ENCODE results near the gene PDE11A.

PDE11A gene

GRCh38 chr2:177599139-177599688, 473.4 kb downstream of the PDE11A start:
- no peak for DNase-seq (ENCODE audit: low read depth in 2 of 2)

DNA sequence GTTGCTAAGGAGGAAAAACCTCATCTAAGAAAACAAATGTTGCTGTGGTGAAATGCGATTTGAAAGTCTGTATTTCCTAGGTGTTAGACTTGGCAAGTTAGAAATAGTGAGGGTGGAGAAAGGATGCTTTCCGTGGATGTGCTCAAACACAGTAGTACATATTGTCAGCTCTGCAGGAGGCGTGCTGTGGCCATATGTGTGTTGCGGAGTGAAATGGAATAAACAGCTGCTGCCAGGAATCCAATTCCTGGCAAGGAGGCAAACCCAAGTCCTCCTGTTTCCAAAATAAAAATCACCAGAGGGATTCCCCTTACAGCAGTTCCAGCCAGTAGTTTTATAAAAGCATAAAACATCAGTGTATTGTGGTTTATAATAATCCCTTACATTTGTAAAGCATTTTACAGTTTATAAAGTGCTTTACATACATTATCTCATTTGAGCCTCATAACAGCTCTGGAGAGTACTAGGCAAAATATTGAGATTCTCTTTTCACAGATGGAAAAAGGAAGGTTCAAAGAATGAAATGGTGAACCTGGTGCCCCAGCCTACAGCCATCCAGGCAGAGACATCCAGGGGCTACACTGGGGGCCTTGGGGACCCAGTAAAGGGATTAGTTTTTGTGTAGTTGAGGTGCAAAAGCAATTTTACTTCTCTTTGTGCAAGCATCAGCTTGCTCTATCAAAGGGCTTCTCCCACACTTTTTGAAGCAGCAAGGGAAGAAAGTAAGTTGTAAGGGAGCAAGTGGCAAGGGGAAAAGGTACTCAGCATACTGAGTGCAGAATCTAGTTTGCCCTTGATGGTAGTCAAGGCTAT, 474.0 kb downstream of the PDE11A start:
- DNase-seq (ENCODE audit: low read depth in 2 of 2) = no peak

GRCh38 chr2:177597759-177598158, 474.8 kb downstream of the PDE11A start:
- DNase-seq (ENCODE audit: low read depth in 2 of 2) = no peak

DNA sequence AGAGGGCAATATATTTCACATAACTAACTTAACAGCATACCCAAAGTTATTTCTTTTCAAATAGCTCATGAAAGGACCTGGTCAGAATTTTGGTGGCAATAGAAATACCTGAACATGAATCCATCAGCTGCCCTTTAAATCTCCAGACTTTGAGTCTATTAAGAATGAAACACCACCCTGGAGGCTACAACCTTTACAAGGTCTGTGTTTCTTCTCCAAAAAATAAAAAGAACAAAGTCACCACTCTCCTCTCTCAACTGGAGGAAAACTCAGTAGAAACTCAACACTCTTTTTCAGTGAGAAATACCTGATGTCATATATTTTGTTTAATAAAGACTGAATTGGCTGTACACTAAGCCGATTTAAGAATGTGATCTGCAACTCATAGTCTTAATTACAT, 475.7 kb downstream of the PDE11A start:
- no peak for DNase-seq (ENCODE audit: low read depth in 2 of 2)

DNA sequence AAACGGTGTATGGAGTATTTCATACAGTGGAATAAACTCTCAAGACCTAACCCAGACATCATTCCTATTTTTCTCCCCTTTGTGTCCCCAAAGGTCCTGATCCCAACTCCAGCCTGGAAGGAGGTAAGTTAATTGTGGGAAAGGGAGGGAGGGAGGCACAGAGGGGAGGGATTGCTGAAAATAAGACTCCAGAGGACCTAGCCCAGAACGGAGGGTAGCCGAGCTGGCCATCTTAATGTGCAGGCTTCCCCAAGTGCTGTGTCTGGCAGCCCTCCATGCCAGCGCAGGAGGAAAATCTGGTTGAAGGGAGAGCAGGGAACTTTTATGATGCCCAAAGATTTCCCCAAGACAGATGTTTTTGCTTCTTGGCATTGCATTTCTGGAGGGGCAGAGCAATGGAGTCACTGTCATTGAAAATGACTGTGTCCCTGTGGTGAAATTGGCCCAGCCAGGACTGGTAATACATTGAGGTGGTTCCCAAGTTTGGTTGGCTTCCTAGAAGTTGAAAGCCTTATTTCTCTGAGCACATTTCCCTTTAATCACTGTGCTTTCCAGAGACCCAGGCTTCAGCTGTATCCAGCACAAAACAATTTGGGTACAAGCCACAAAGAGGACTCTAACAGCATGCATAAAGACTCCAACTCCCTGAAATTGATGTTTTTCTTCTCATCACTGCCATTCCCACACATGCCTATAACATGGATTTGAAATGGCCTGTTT, 477.3 kb downstream of the PDE11A start:
- DNase-seq (ENCODE audit: low read depth in 2 of 2) = no peak

GRCh38 chr2:177593402-177593801, 479.2 kb downstream of the PDE11A start:
- no peak for DNase-seq (ENCODE audit: low read depth in 2 of 2)

- DNase-seq (ENCODE audit: low read depth in 2 of 2) = no peak
Observed at GRCh38 chr2:177592945-177593344, 479.6 kb downstream of the PDE11A start.

- DNase-seq (ENCODE audit: low read depth in 2 of 2) = no peak
Observed at GRCh38 chr2:177592397-177592796, 480.2 kb downstream of the PDE11A start.

GRCh38 chr2:177589186-177589585, 483.4 kb downstream of the PDE11A start:
- no peak for DNase-seq (ENCODE audit: low read depth in 2 of 2)

DNA sequence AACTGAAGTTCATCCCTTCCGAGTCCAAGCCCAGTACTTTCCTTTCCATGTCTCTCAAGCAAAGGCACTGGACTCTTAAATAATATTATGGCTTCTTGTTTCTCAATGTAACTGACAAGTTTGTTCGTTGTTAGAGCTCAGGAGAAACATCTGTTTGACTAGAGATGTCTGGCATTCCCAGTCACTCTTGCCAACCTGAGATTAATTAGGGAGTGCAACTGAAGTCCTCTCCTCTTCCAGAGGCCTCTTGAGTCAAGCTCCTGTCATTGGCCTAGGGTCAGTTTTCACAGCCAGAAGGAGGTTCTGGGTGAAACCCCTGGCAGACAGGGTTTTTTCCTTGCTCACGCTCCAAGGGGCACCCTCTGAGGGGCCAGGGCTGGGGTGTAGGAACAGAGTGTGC, 483.9 kb downstream of the PDE11A start:
- DNase-seq (ENCODE audit: low read depth in 2 of 2) = no peak

DNA sequence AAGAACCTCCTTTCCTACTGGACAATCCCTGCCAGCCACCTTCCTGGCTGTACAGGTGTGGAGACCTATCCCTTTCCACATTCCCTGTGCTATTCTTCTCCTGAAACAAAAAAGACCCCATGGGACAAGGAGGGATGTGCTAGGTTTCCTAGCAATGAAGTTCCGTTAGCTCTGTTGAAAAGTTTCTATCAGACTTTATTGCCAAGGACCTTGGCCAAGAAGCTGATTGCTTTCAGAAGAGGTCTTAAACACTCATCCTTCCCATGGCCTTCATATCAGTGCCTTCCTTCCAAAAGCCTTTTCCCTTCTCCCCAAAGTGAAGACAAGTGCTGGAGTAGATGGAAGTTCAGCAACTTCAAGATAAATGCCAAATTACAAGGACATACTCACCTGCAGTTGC, 485.2 kb downstream of the PDE11A start:
- DNase-seq (ENCODE audit: low read depth in 2 of 2) = no peak

GRCh38 chr2:177586154-177586553, 486.4 kb downstream of the PDE11A start:
- no peak for DNase-seq (ENCODE audit: low read depth in 2 of 2)

GRCh38 chr2:177585234-177585863, 487.2 kb downstream of the PDE11A start:
- DNase-seq (ENCODE audit: low read depth in 2 of 2) = no peak

GRCh38 chr2:177584030-177584692, 488.4 kb downstream of the PDE11A start:
- DNase-seq (ENCODE audit: low read depth in 2 of 2) = no peak

DNA sequence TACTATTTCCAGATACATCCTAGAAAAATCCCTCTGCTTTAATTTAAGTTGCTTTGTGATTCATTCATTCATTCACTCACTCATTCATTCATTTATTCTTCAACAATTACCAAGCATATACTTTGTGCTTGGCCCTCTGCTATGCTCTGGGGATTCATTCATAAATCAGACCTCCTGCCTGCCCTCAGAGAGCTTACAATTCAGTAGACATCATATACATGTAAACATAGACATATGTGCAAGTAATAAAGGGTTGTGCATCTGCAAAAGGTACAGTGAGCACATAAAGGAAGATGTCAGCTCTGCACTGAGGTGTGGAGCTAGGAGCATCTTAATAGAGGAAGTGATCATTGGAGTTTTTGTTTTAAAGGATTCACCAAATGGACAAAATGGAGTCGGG, 490.6 kb downstream of the PDE11A start:
- DNase-seq (ENCODE audit: low read depth in 2 of 2) = no peak

- DNase-seq (ENCODE audit: low read depth in 2 of 2) = no peak
Observed at GRCh38 chr2:177579486-177580036, 493.0 kb downstream of the PDE11A start.

- DNase-seq (ENCODE audit: low read depth in 2 of 2) = no peak
Observed at GRCh38 chr2:177578454-177578853, 494.1 kb downstream of the PDE11A start.

DNA sequence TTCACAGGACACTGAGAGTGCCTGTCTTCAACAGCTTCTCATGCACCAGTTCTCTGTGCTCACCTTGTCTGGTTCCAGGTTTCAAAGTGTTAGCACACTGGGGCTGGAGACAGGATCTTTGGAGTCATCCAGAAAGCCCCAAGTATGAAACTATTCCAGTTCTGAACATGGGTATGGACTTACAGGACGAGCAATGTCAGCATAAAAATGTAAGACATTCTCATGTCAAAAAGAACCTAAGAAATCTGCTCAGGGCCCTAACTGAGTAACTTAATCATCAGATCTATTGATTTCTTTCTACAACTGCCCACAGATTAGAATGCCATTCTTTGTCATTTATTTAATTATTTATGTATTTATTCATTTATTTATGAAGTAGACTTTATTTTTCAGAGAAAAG, 495.5 kb downstream of the PDE11A start:
- no peak for DNase-seq (ENCODE audit: low read depth in 2 of 2)

DNA sequence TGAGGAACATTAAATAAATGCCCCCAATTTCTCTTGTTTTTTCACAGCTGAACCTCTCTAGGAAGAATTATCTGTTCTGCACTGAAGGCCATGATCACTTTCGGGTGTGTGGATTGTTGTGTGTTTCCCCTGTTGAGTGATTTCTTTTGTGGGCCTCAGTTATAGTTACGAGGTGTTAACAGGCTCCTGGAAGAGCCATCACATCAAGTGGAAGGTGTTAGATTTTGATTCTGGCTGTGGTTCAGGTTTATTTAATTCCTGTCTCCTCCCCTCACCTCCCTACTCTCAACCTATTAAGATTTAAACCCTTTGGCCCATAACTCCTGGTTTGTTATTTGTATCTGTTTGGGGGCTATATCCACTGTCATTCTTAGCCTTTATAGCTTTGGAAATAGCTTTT, 497.2 kb downstream of the PDE11A start:
- DNase-seq (ENCODE audit: low read depth in 2 of 2) = no peak

GRCh38 chr2:177574356-177574755, 498.2 kb downstream of the PDE11A start:
- no peak for DNase-seq (ENCODE audit: low read depth in 2 of 2)

All from stimulated activated CD8-positive, alpha-beta memory T cell treated with anti-CD3 and anti-CD28 coated beads, Interleukin-15, amount 100 ng/mL, for 48 hours (primary cell).